Stomach (tissue), 4 donors: ENCODE measurements around the gene ABI3BP.

Experiments used
- EP300 ChIP-seq: sonication (generic); formaldehyde crosslinking; IDR thresholded peaks from one replicate; pipeline ENCODE4 v1.6.1; 2017; ENCODE audit warnings: antibody characterized with exemption
- TF ChIP-seq, protein P1 (sequence below), 7 experiments: fragments of 450-650 bp in 4 of 7; fragments of 200-600 bp in 3 of 7; sonication (generic) in 3 of 7; IDR thresholded peaks; one replicate each; pipeline ENCODE4 v1.5.1; 2016 to 2019; ENCODE audit warnings: antibody characterized with exemption in 7 of 7, control low read depth in 2 of 7, mild to moderate bottlenecking in 1 of 7

DNA sequence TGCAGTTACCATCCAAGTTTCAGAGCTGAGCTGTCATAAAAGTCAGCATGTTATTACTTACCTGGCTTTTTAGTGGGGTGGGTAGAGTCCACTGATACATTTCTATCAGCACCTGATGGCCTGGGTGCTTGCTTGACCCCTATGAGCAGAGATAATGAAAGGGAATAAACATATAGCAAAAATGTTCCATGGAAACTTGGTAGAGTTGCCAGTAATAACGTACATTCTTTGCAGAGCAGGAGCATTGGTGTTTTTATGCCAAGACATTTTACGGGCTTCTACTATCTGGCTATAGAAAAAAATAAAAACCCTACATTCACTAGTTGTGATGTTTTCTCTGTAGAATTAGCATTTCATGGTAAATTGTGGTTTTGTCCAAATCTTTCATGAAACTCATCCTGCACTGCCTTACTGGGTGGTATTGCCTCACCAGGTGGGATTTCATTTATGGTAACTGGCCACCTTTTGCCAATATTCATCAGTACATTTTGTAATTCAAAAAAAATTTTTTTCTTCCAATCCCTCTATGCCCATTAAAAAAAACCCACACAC lies 213.1 kb downstream of the ABI3BP start:
- TF ChIP-seq, protein P1, sequence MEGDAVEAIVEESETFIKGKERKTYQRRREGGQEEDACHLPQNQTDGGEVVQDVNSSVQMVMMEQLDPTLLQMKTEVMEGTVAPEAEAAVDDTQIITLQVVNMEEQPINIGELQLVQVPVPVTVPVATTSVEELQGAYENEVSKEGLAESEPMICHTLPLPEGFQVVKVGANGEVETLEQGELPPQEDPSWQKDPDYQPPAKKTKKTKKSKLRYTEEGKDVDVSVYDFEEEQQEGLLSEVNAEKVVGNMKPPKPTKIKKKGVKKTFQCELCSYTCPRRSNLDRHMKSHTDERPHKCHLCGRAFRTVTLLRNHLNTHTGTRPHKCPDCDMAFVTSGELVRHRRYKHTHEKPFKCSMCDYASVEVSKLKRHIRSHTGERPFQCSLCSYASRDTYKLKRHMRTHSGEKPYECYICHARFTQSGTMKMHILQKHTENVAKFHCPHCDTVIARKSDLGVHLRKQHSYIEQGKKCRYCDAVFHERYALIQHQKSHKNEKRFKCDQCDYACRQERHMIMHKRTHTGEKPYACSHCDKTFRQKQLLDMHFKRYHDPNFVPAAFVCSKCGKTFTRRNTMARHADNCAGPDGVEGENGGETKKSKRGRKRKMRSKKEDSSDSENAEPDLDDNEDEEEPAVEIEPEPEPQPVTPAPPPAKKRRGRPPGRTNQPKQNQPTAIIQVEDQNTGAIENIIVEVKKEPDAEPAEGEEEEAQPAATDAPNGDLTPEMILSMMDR (IDR thresholded peaks at IDR 0.05): no peak
- no peak for TF ChIP-seq EP300
